IgD-negative memory B cell (primary cell): Measurements from ENCODE around the gene DEFB114. TPM values are rescaled to one million over a fixed set of nuclear protein-coding genes. Genes with fewer than 3 reads are reported as not detected.

Experiments used
- H3K27ac Mint-ChIP-seq, 3 donors: one replicate each; pipeline ENCODE4 v1.8.0; 2020 to 2022; ENCODE audit warnings: mild to moderate bottlenecking in 3 of 3, mixed read lengths in 3 of 3, moderate library complexity in 1 of 3
- H3K27me3 Mint-ChIP-seq: one replicate; pipeline ENCODE4 v1.8.0; 2021; ENCODE audit warnings: mixed read lengths
- H3K36me3 Mint-ChIP-seq: one replicate; pipeline ENCODE4 v1.8.0; 2020; ENCODE audit warnings: mild to moderate bottlenecking, mixed read lengths
- H3K4me1 Mint-ChIP-seq, 3 donors: one replicate each; pipeline ENCODE4 v1.8.0; 2020 to 2022; ENCODE audit warnings: mixed read lengths in 3 of 3, mild to moderate bottlenecking in 1 of 3
- H3K4me3 Mint-ChIP-seq, 4 donors: one replicate each; pipeline ENCODE4 v1.8.0; 2020 to 2022; ENCODE audit warnings: mild to moderate bottlenecking in 4 of 4, mixed read lengths in 4 of 4, moderate library complexity in 3 of 4
- H3K9me3 Mint-ChIP-seq, 3 donors: one replicate each; pipeline ENCODE4 v1.8.0; 2020 to 2021; ENCODE audit warnings: mixed read lengths in 3 of 3, mild to moderate bottlenecking in 1 of 3
- polyA plus RNA-seq: library from polyadenylated mRNA; unstranded; fragments of 300-500 nt; fragmentation: Illumina TruSeq; gene quantifications from one replicate; pipeline ENCODE4 v1.2.3, GENCODE V29; 2021

The DEFB114 gene
- polyA plus RNA-seq, 1 donor from 2014 or later = not detected

GRCh38 chr6:49918787-49919186 is 45.2 kb downstream of the DEFB114 start:
- Mint-ChIP-seq H3K27ac (no peak overlapping the region), H3K9me3 (peaks cover 0 to 4% (median 0%) of the 10 kb centered on the region in 3 donors), H3K36me3 (no peaks in the 10 kb centered on the region), H3K27me3 (no peaks in the 10 kb centered on the region), H3K4me1 (peaks cover 0 to 1% (median 0%) of the 10 kb centered on the region in 3 donors), H3K4me3 (no peak overlapping the region)

- Mint-ChIP-seq H3K27ac (no peak overlapping the region), H3K36me3 (no peaks in the 10 kb centered on the region), H3K27me3 (no peaks in the 10 kb centered on the region)
Measured at GRCh38 chr6:49915035-49915434, 48.9 kb downstream of the DEFB114 start.

GRCh38 chr6:49913636-49914375 is 50.2 kb downstream of the DEFB114 start:
- Mint-ChIP-seq H3K4me3 (no peak overlapping the region), H3K27me3 (no peaks in the 10 kb centered on the region), H3K36me3 (no peaks in the 10 kb centered on the region), H3K27ac (no peak overlapping the region), H3K9me3 (peaks cover 0 to 4% (median 0%) of the 10 kb centered on the region in 3 donors), H3K4me1 (peaks cover 0 to 1% (median 0%) of the 10 kb centered on the region in 3 donors)

More at GRCh38 chr6:49915035-49915434, 48.9 kb downstream of the DEFB114 start:
- Mint-ChIP-seq H3K4me1 (peaks cover 0 to 1% (median 0%) of the 10 kb centered on the region in 3 donors), H3K4me3 (no peak overlapping the region), H3K9me3 (peaks cover 0 to 4% (median 0%) of the 10 kb centered on the region in 3 donors)

- Mint-ChIP-seq H3K9me3 (no peaks in the 10 kb centered on the region), H3K4me3 (no peak overlapping the region), H3K27ac (no peak overlapping the region), H3K36me3 (no peaks in the 10 kb centered on the region), H3K27me3 (no peaks in the 10 kb centered on the region), H3K4me1 (peaks cover 0 to 1% (median 0%) of the 10 kb centered on the region in 3 donors)
Measured at GRCh38 chr6:49912196-49912595, 51.8 kb downstream of the DEFB114 start.

- no peak overlapping the region for H3K27ac Mint-ChIP-seq
- H3K27me3 Mint-ChIP-seq = no peaks in the 10 kb centered on the region
- no peak overlapping the region for H3K4me3 Mint-ChIP-seq
- no peaks in the 10 kb centered on the region for H3K9me3 Mint-ChIP-seq
- H3K36me3 Mint-ChIP-seq = no peaks in the 10 kb centered on the region
- peaks cover 0 to 1% (median 0%) of the 10 kb centered on the region in 3 donors for H3K4me1 Mint-ChIP-seq
Measured at GRCh38 chr6:49911252-49911651, 52.7 kb downstream of the DEFB114 start.

Other genes starting within 250 kb of the DEFB114 start
- gene CRISP3, start 219.8 kb downstream of the DEFB114 start, polyA plus RNA-seq = not detected
- not detected for gene PGK2, start 176.9 kb downstream of the DEFB114 start, polyA plus RNA-seq
- gene CRISP1, start 97.6 kb downstream of the DEFB114 start, polyA plus RNA-seq = not detected
- gene DEFB113, start 5.5 kb upstream of the DEFB114 start, polyA plus RNA-seq = not detected
- gene DEFB110, start 57.8 kb upstream of the DEFB114 start, polyA plus RNA-seq = not detected
- gene DEFB112, start 85.8 kb upstream of the DEFB114 start, polyA plus RNA-seq = not detected